SK-N-SH treated with all-trans-retinoic acid at 6 μM for 48 hours (cell line): ENCODE data around the gene SORCS3.

Experiments
- ATAC-seq: fragments of 200-7000 bp; cut with Tn5 transposase; 3 replicates; pipeline ENCODE4 v1.9.1; 2020; ENCODE audit warnings: mild to moderate bottlenecking, moderate library complexity
- ARNTL ChIP-seq: fragments of 450-650 bp; formaldehyde crosslinking; IDR thresholded peaks from 2 replicates; pipeline ENCODE4 v1.5.0; 2020; ENCODE audit warnings: low read depth, mild to moderate bottlenecking, moderate library complexity, borderline replicate concordance
- BACH2 ChIP-seq: fragments of 250-450 bp; sonication (Bioruptor Pico); IDR thresholded peaks from 2 replicates; pipeline ENCODE4 v1.9.0; 2021; ENCODE audit warnings: mild to moderate bottlenecking, borderline replicate concordance
- CSDC2 ChIP-seq: fragments of 250-450 bp; sonication (Bioruptor Pico); IDR thresholded peaks from 2 replicates; pipeline ENCODE4 v1.5.0; 2020; ENCODE audit warnings: mild to moderate bottlenecking, moderate library complexity
- ESRRG ChIP-seq: fragments of 250-450 bp; sonication (Bioruptor Pico); IDR thresholded peaks from 2 replicates; pipeline ENCODE4 v1.6.1; 2021; ENCODE audit warnings: mild to moderate bottlenecking
- GLIS3 ChIP-seq: fragments of 250-450 bp; sonication (Bioruptor Pico); IDR thresholded peaks from 2 replicates; pipeline ENCODE4 v1.5.0; 2020; ENCODE audit warnings: mild to moderate bottlenecking, moderate library complexity
- OSR1 ChIP-seq: fragments of 250-450 bp; sonication (Bioruptor Pico); IDR thresholded peaks from 2 replicates; pipeline ENCODE4 v1.8.0; 2022; ENCODE audit warnings: moderate library complexity, mild to moderate bottlenecking, inconsistent platforms
- PPARA ChIP-seq: fragments of 250-450 bp; sonication (Bioruptor Pico); IDR thresholded peaks from 2 replicates; pipeline ENCODE4 v1.5.0; 2020; ENCODE audit warnings: mild to moderate bottlenecking, borderline replicate concordance
- RARB ChIP-seq: fragments of 250-450 bp; sonication (Bioruptor Pico); IDR thresholded peaks from 2 replicates; pipeline ENCODE4 v1.8.0; 2021; ENCODE audit warnings: mild to moderate bottlenecking, moderate library complexity
- SNAI2 ChIP-seq: fragments of 250-450 bp; sonication (Bioruptor Pico); IDR thresholded peaks from 2 replicates; pipeline ENCODE4 v1.5.0; 2020; ENCODE audit warnings: mild to moderate bottlenecking, moderate library complexity
- TCF4 ChIP-seq: fragments of 250-450 bp; sonication (Bioruptor Pico); IDR thresholded peaks from 2 replicates; pipeline ENCODE4 v1.8.0; 2021; ENCODE audit warnings: mild to moderate bottlenecking, moderate library complexity, borderline replicate concordance
- TOX ChIP-seq: fragments of 250-450 bp; sonication (Bioruptor Pico); IDR thresholded peaks from 2 replicates; pipeline ENCODE4 v1.8.0; 2021; ENCODE audit warnings: mild to moderate bottlenecking, moderate library complexity, borderline replicate concordance
- ZC3H10 ChIP-seq: fragments of 250-450 bp; sonication (Bioruptor Pico); IDR thresholded peaks from 2 replicates; pipeline ENCODE4 v1.5.1; 2021; ENCODE audit warnings: mild to moderate bottlenecking, moderate library complexity
- ZFP3 ChIP-seq: fragments of 250-450 bp; sonication (Bioruptor Pico); IDR thresholded peaks from 2 replicates; pipeline ENCODE4 v1.5.0; 2020; ENCODE audit warnings: mild to moderate bottlenecking, moderate library complexity
- ZFP30 ChIP-seq: fragments of 450-650 bp; formaldehyde crosslinking; IDR thresholded peaks from 2 replicates; pipeline ENCODE4 v1.5.0; 2022; ENCODE audit warnings: mild to moderate bottlenecking, moderate library complexity
- ZNF565 ChIP-seq: fragments of 450-650 bp; formaldehyde crosslinking; conservative IDR thresholded peaks from 2 replicates; pipeline ENCODE4 v1.5.0; 2020; ENCODE audit warnings: low read depth, mild to moderate bottlenecking, moderate library complexity
- ZNF8 ChIP-seq: fragments of 450-650 bp; formaldehyde crosslinking; IDR thresholded peaks from 2 replicates; pipeline ENCODE4 v1.5.0; 2020; ENCODE audit warnings: mild to moderate bottlenecking, moderate library complexity
- TF ChIP-seq, protein P1 (sequence below): fragments of 250-450 bp; sonication (Bioruptor Pico); IDR thresholded peaks from 2 replicates; pipeline ENCODE4 v1.5.1; 2021; ENCODE audit warnings: mild to moderate bottlenecking, moderate library complexity
- TF ChIP-seq, protein P2 (sequence below): fragments of 250-450 bp; sonication (Bioruptor Pico); IDR thresholded peaks from 2 replicates; pipeline ENCODE4 v1.5.0; 2020; ENCODE audit warnings: mild to moderate bottlenecking, moderate library complexity
- TF ChIP-seq, protein P3 (sequence below): fragments of 250-450 bp; sonication (Bioruptor Pico); IDR thresholded peaks from 2 replicates; pipeline ENCODE4 v1.5.1; 2020; ENCODE audit warnings: low read depth, mild to moderate bottlenecking, moderate library complexity
- TF ChIP-seq, protein P4 (sequence below): fragments of 250-450 bp; sonication (Bioruptor Pico); IDR thresholded peaks from 2 replicates; pipeline ENCODE4 v1.8.0; 2020; ENCODE audit warnings: mild to moderate bottlenecking, moderate library complexity, borderline replicate concordance
- TF ChIP-seq, protein P5 (sequence below): fragments of 250-450 bp; sonication (Bioruptor Pico); IDR thresholded peaks from 2 replicates; pipeline ENCODE4 v1.8.0; 2021; ENCODE audit warnings: low read depth, mild to moderate bottlenecking, moderate library complexity, borderline replicate concordance

Gene SORCS3

DNA sequence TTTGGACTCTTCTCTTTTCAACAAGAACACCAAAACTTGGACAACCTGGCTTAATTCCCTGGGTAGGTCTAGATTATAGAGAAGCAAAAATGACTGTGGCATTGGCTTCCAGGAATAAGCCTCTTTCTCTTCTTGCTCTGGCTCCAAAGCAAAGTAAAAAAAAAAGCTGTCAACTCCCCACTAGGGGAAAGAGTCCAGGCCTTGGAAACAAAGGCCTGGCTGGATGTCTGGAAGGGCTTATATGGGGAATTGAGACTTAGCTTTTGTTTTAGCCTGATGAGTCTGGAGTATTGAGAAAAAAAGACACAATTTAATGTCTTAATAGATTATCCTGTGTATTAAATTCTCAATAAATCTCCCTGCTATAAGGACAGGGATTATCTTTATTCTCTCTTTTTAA is 300.6 kb downstream of the SORCS3 start (continued):
- no peak for TF ChIP-seq ESRRG
- TF ChIP-seq CSDC2 (CRISPR knock-in tag) = no peak
- no peak for TF ChIP-seq ZFP30
- no peak for TF ChIP-seq GLIS3 (CRISPR knock-in tag)
- no peak for TF ChIP-seq PPARA
- no peak for TF ChIP-seq ZFP3 (CRISPR knock-in tag)
- TF ChIP-seq ZNF565 = no peak
- TF ChIP-seq RARB (CRISPR knock-in tag) = no peak
- TF ChIP-seq, all 23 proteins: peak for 0

DNA sequence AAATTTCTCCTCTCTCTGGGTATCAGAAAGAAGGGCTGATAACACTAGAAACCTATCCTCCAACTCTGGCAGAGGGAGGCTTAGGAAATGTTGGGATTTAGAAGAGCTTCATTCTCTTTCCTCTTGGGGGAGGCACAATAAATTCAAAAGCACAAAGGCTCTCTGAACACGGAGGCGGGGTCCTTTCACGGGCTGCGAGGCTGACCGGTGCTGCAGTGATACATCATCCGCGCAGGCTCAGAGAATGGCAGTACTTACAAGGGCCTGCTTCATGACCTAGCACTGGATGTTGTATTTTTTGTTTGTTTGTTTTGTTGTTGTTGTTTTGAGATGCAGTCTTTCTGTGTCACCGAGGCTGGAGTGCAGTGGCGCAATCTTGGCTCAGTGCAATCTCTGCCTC is 306.2 kb downstream of the SORCS3 start:
- TF ChIP-seq ZFP30 (no peak), CSDC2 (CRISPR knock-in tag) (no peak), ESRRG (no peak), PPARA (no peak), RARB (CRISPR knock-in tag) (no peak), ZNF8 (CRISPR knock-in tag) (no peak), ZFP3 (CRISPR knock-in tag) (no peak), TCF4 (CRISPR knock-in tag) (no peak), TOX (CRISPR knock-in tag) (no peak), GLIS3 (CRISPR knock-in tag) (no peak), SNAI2 (CRISPR knock-in tag) (no peak), BACH2 (CRISPR knock-in tag) (no peak), OSR1 (no peak), ZC3H10 (CRISPR knock-in tag) (no peak)
- TF ChIP-seq, protein P1, sequence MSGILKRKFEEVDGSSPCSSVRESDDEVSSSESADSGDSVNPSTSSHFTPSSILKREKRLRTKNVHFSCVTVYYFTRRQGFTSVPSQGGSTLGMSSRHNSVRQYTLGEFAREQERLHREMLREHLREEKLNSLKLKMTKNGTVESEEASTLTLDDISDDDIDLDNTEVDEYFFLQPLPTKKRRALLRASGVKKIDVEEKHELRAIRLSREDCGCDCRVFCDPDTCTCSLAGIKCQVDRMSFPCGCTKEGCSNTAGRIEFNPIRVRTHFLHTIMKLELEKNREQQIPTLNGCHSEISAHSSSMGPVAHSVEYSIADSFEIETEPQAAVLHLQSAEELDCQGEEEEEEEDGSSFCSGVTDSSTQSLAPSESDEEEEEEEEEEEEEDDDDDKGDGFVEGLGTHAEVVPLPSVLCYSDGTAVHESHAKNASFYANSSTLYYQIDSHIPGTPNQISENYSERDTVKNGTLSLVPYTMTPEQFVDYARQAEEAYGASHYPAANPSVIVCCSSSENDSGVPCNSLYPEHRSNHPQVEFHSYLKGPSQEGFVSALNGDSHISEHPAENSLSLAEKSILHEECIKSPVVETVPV (CRISPR knock-in tag) = no peak
- TF ChIP-seq, protein P2, sequence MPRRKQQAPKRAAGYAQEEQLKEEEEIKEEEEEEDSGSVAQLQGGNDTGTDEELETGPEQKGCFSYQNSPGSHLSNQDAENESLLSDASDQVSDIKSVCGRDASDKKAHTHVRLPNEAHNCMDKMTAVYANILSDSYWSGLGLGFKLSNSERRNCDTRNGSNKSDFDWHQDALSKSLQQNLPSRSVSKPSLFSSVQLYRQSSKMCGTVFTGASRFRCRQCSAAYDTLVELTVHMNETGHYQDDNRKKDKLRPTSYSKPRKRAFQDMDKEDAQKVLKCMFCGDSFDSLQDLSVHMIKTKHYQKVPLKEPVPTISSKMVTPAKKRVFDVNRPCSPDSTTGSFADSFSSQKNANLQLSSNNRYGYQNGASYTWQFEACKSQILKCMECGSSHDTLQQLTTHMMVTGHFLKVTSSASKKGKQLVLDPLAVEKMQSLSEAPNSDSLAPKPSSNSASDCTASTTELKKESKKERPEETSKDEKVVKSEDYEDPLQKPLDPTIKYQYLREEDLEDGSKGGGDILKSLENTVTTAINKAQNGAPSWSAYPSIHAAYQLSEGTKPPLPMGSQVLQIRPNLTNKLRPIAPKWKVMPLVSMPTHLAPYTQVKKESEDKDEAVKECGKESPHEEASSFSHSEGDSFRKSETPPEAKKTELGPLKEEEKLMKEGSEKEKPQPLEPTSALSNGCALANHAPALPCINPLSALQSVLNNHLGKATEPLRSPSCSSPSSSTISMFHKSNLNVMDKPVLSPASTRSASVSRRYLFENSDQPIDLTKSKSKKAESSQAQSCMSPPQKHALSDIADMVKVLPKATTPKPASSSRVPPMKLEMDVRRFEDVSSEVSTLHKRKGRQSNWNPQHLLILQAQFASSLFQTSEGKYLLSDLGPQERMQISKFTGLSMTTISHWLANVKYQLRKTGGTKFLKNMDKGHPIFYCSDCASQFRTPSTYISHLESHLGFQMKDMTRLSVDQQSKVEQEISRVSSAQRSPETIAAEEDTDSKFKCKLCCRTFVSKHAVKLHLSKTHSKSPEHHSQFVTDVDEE (CRISPR knock-in tag) = no peak
- no peak for ATAC-seq

DNA sequence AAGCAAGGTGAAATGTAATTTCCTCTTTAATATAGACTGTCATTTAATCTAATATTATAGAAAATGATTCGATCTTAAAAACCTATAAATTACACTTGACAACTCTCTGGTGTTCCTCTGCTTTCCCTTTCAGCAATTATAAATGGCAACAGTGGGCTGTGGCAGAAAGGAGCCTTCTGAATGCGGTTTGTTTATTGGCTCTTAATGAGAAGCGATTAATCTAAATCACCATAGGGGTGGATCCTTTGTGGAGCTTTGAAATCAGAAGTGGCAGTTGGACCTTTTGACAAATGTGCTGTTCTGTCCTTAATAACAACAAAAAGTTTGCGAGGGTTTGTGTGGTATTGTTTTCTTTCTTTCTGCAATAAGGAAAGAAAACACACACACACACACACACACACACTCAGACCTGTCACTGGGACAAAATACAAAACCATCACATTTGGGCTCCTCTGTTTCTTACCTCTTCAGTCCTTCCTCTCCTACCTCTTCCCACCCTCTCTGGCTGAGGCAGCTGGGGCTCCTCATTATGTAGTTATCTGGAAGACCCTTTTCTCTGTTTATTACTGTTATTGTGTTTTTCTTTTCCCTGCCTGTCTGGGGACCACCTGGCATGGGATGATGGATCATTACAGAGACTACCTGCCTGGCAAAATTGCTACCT is 316.2 kb downstream of the SORCS3 start:
- ATAC-seq = no peak
- TF ChIP-seq SNAI2 (CRISPR knock-in tag) = no peak
- no peak for TF ChIP-seq ARNTL (CRISPR knock-in tag)
- TF ChIP-seq, protein P3, sequence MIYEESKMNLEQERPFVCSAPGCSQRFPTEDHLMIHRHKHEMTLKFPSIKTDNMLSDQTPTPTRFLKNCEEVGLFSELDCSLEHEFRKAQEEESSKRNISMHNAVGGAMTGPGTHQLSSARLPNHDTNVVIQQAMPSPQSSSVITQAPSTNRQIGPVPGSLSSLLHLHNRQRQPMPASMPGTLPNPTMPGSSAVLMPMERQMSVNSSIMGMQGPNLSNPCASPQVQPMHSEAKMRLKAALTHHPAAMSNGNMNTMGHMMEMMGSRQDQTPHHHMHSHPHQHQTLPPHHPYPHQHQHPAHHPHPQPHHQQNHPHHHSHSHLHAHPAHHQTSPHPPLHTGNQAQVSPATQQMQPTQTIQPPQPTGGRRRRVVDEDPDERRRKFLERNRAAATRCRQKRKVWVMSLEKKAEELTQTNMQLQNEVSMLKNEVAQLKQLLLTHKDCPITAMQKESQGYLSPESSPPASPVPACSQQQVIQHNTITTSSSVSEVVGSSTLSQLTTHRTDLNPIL = no peak
- TF ChIP-seq, protein P1 (CRISPR knock-in tag) = no peak
- TF ChIP-seq ESRRG = no peak
- TF ChIP-seq RARB (CRISPR knock-in tag) = no peak
- TF ChIP-seq PPARA = no peak
- no peak for TF ChIP-seq GLIS3 (CRISPR knock-in tag)
- no peak for TF ChIP-seq TCF4 (CRISPR knock-in tag)
- TF ChIP-seq, protein P4, sequence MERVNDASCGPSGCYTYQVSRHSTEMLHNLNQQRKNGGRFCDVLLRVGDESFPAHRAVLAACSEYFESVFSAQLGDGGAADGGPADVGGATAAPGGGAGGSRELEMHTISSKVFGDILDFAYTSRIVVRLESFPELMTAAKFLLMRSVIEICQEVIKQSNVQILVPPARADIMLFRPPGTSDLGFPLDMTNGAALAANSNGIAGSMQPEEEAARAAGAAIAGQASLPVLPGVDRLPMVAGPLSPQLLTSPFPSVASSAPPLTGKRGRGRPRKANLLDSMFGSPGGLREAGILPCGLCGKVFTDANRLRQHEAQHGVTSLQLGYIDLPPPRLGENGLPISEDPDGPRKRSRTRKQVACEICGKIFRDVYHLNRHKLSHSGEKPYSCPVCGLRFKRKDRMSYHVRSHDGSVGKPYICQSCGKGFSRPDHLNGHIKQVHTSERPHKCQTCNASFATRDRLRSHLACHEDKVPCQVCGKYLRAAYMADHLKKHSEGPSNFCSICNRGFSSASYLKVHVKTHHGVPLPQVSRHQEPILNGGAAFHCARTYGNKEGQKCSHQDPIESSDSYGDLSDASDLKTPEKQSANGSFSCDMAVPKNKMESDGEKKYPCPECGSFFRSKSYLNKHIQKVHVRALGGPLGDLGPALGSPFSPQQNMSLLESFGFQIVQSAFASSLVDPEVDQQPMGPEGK (CRISPR knock-in tag) = no peak
- no peak for TF ChIP-seq ZNF565
- TF ChIP-seq, protein P2 (CRISPR knock-in tag) = no peak
- TF ChIP-seq, protein P5, sequence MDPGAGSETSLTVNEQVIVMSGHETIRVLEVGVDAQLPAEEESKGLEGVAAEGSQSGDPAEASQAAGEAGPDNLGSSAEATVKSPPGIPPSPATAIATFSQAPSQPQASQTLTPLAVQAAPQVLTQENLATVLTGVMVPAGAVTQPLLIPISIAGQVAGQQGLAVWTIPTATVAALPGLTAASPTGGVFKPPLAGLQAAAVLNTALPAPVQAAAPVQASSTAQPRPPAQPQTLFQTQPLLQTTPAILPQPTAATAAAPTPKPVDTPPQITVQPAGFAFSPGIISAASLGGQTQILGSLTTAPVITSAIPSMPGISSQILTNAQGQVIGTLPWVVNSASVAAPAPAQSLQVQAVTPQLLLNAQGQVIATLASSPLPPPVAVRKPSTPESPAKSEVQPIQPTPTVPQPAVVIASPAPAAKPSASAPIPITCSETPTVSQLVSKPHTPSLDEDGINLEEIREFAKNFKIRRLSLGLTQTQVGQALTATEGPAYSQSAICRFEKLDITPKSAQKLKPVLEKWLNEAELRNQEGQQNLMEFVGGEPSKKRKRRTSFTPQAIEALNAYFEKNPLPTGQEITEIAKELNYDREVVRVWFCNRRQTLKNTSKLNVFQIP (CRISPR knock-in tag) = no peak
- no peak for TF ChIP-seq ZNF8 (CRISPR knock-in tag)
- TF ChIP-seq, all 23 proteins: peak for 0
